Lower leg skin (tissue), 3 donors: ENCODE results near the gene RAPGEF1.

ENCODE experiments used
- CTCF ChIP-seq, 3 donors: fragments of 450-650 bp; IDR thresholded peaks; one replicate each; pipeline ENCODE4 v1.5.1; 2016; ENCODE audit warnings: antibody characterized with exemption in 3 of 3, mild to moderate bottlenecking in 3 of 3, moderate library complexity in 2 of 3
- POLR2A ChIP-seq, 2 donors: fragments of 450-650 bp; IDR thresholded peaks; one replicate each; pipeline ENCODE4 v1.6.1; 2016 to 2017; ENCODE audit warnings: antibody characterized with exemption in 2 of 2, mild to moderate bottlenecking in 1 of 2, moderate library complexity in 1 of 2

- TF ChIP-seq CTCF (IDR thresholded peaks at IDR 0.05), result no peak
- no peak for TF ChIP-seq POLR2A (IDR thresholded peaks at IDR 0.05)
These were observed 90.2 kb downstream of the RAPGEF1 start for GRCh38 chr9:131649646-131650045.
